Esophagus muscularis mucosa (tissue), 4 donors: ENCODE results near the gene TGFBR2. TPM values are rescaled to one million over a fixed set of nuclear protein-coding genes. Genes with fewer than 3 reads are reported as not detected.
A peak's percentile ranks its signal among the peaks of the same experiment; 100 is the strongest.

Experiments used
- DNase-seq: peaks from one replicate; pipeline ENCODE4 v3.0.0-alpha.2; 2017; ENCODE audit errors: extremely low spot score
- H3K27ac ChIP-seq, 4 donors: fragments of 200-600 bp; sonication (generic); replicated peaks in 1 of 4; 1 replicate in 3 of 4; 2 replicates in 1 of 4; pipeline ENCODE4 v1.5.1; 2016 to 2019; ENCODE audit warnings: mild to moderate bottlenecking in 1 of 4
- H3K27me3 ChIP-seq, 4 donors: fragments of 200-600 bp; sonication (generic); one replicate each; pipeline versions ENCODE4 v1.5.1 to v1.6.0; 2016 to 2019
- H3K36me3 ChIP-seq, 4 donors: fragments of 200-600 bp; sonication (generic); one replicate each; pipeline ENCODE4 v1.5.1; 2016 to 2019
- H3K4me1 ChIP-seq, 4 donors: fragments of 200-600 bp; sonication (generic); one replicate each; pipeline ENCODE4 v1.5.1; 2016 to 2019
- H3K4me3 ChIP-seq, 4 donors: fragments of 200-600 bp; sonication (generic); 1 replicate in 2 of 4; 2 replicates in 2 of 4; pipeline ENCODE4 v1.5.1; 2016 to 2019; ENCODE audit warnings: mild to moderate bottlenecking in 4 of 4, moderate library complexity in 1 of 4
- H3K9me3 ChIP-seq, 4 donors: fragments of 200-600 bp; sonication (generic); 1 replicate in 3 of 4; 2 replicates in 1 of 4; pipeline ENCODE4 v1.5.1; 2016 to 2019
- EP300 ChIP-seq: sonication (generic); formaldehyde crosslinking; IDR thresholded peaks from one replicate; pipeline ENCODE4 v1.6.1; 2017; ENCODE audit warnings: antibody characterized with exemption
- POLR2A ChIP-seq: fragments of 450-650 bp; IDR thresholded peaks from one replicate; pipeline ENCODE4 v1.6.1; 2017; ENCODE audit warnings: antibody characterized with exemption, moderate library complexity, mild to moderate bottlenecking, low read depth
- POLR2AphosphoS5 ChIP-seq, 2 donors: sonication (generic); formaldehyde crosslinking; IDR thresholded peaks; one replicate each; pipeline ENCODE4 v1.6.1; 2017; ENCODE audit warnings: antibody characterized with exemption in 2 of 2
- WGBS: methylation state at CpG from one replicate; pipeline ENCODE4 v1.1.5; 2018; 5-methylcytosine and 5-hydroxymethylcytosine counted together
- intact Hi-C: fragments of 100-400 bp; cut with DNase I; formaldehyde crosslinking; loops from one replicate; pipeline ENCODE4 v1.15.1; 2023
- total RNA-seq, 4 donors: library from RNA; depleted of rRNA; stranded (reverse); fragments of >200 nt; gene quantifications; one replicate each; pipeline versions ENCODE4 v1.1.0 to v1.2.1, GENCODE V29; 2016
- TF ChIP-seq, protein P1 (sequence below), 3 experiments: fragments of 200-600 bp in 2 of 3; fragments of 450-650 bp in 1 of 3; sonication (generic) in 2 of 3; IDR thresholded peaks; one replicate each; pipeline ENCODE4 v1.5.1; 2017 to 2019; ENCODE audit warnings: antibody characterized with exemption in 3 of 3, mild to moderate bottlenecking in 2 of 3, moderate library complexity in 1 of 3

TGFBR2 gene
- total RNA-seq, 4 donors from 2014 or later, result 202 to 292 (median 261) TPM

DNA sequence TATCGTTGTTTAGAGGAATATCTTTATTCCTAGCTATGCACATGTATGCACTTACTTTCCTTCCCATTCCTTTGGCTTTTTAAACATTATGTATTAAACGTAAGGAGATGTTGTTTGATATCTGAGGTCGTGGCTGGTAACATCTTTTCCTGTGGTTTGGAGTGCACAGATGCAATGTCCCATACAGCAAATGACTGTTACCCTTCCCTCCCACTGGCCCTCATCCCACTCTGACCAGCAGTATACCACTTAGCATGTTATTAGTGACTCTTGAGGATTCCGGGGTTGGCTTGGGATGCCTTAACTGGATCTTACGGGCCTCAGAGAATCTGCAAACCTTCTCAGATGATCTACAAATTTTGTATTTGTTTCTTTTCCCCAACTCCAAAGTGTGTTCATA lies 34.5 kb downstream of the TGFBR2 start:
- Histone ChIP-seq H3K27ac (peak overlapping the region in 2 of 4 donors; percentile 75 to 76), H3K9me3 (no peaks in the 10 kb centered on the region), H3K4me3 (no peak overlapping the region), H3K36me3 (peaks cover 0 to 12% (median 8%) of the 10 kb centered on the region in 4 donors), H3K27me3 (no peaks in the 10 kb centered on the region), H3K4me1 (peaks cover 79 to 99% (median 94%) of the 10 kb centered on the region in 4 donors)
- no peak for DNase-seq
- TF ChIP-seq EP300, result no peak
- TF ChIP-seq, protein P1, sequence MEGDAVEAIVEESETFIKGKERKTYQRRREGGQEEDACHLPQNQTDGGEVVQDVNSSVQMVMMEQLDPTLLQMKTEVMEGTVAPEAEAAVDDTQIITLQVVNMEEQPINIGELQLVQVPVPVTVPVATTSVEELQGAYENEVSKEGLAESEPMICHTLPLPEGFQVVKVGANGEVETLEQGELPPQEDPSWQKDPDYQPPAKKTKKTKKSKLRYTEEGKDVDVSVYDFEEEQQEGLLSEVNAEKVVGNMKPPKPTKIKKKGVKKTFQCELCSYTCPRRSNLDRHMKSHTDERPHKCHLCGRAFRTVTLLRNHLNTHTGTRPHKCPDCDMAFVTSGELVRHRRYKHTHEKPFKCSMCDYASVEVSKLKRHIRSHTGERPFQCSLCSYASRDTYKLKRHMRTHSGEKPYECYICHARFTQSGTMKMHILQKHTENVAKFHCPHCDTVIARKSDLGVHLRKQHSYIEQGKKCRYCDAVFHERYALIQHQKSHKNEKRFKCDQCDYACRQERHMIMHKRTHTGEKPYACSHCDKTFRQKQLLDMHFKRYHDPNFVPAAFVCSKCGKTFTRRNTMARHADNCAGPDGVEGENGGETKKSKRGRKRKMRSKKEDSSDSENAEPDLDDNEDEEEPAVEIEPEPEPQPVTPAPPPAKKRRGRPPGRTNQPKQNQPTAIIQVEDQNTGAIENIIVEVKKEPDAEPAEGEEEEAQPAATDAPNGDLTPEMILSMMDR (IDR thresholded peaks at IDR 0.05), result no peak
- 84% methylated on average over 5 of the region's 5 CpGs for WGBS
- intact Hi-C loops, result no loop called here

DNA sequence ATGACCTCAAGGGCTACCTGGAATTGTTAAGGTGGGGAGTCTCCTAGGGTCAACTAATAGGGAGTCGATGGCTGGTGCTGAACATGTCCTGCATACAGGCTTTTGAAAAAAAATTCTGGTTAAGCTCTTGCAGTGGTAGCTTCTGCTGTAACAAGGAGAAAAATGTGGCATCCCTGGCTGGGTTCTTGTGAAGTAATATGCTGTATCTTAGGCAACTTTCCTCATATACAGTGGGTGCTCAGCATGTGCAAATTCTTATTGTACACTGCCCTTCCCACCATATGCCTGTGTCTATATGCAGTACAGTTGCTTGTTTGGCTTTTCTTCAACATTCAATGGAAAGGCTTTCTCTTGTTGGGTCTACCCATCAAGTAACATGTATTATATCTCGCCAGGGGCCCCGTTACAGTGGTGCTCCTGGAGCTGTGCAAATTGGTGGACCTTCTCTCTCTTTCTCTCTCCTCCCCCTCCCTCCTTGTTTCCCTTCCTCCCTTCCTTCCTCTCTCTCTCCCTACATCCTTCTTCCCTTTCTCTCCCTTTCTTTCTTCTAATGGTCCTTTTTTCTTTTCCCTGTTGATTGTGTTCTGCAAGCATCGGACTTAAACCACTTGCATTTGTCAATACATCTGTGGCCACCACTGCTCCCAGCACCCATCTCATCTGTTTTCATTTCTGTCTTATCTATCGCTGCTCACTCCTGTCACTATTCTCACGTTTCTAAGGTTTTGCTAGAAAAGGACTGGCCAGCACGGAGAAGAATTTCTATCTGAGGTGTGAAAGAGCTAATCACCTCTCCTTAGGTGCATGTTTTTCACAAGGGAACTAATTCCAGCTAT lies 35.2 kb downstream of the TGFBR2 start:
- DNase-seq, result no peak
- TF ChIP-seq EP300 (no peak), POLR2AphosphoS5 (IDR thresholded peaks at IDR 0.05) (no peak), POLR2A (no peak)
- TF ChIP-seq, protein P1 (IDR thresholded peaks at IDR 0.05), result no peak
- Histone ChIP-seq H3K27me3 (no peaks in the 10 kb centered on the region), H3K4me3 (no peak overlapping the region), H3K36me3 (peaks cover 6 to 20% (median 15%) of the 10 kb centered on the region in 4 donors), H3K9me3 (no peaks in the 10 kb centered on the region), H3K4me1 (peaks cover 75 to 100% (median 93%) of the 10 kb centered on the region in 4 donors), H3K27ac (peak overlapping the region; percentile 30 to 77 (median 76))
- intact Hi-C loops, result no loop called here
- 80% methylated on average over 7 of the region's 7 CpGs for WGBS

DNA sequence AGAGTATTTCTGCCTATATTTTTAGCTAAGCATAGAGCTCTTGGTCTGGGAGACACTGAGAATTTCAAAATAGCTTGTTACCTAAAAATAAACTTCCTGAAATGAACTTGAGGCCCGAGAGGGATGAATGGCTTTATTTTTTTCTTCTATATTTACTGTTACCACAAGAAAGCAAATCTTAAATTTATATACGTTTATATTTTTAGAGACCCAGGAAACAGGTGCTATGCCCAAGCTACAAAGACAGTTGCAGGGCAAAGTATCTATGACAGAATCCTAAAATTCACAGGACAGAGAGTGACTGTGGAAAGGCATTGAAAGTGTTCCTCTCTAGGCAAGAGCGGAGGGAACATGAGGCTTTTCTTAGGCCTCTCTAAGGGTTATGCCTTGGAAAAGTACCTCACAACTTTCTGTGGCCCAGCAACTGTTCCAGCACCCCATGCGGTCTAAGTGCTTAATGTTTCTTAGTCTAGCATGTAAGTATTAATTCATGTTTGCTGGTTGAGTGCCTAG lies 36.5 kb downstream of the TGFBR2 start:
- WGBS, result 22% methylated on average over 4 of the region's 4 CpGs
- no peak for TF ChIP-seq POLR2A
- TF ChIP-seq, protein P1 (IDR thresholded peaks at IDR 0.05), result no peak
- no peak for TF ChIP-seq EP300
- no peak for TF ChIP-seq POLR2AphosphoS5 (IDR thresholded peaks at IDR 0.05)
- peaks cover 74 to 100% (median 93%) of the 10 kb centered on the region in 4 donors for H3K4me1 ChIP-seq
- intact Hi-C loops, result no loop called here
- peaks cover 15 to 33% (median 26%) of the 10 kb centered on the region in 4 donors for H3K36me3 ChIP-seq
- no peak for DNase-seq
- H3K9me3 ChIP-seq, result no peaks in the 10 kb centered on the region
- no peak overlapping the region for H3K4me3 ChIP-seq
- H3K27me3 ChIP-seq, result no peaks in the 10 kb centered on the region
- peak overlapping the region; percentile 74 to 77 (median 76) for H3K27ac ChIP-seq

DNA sequence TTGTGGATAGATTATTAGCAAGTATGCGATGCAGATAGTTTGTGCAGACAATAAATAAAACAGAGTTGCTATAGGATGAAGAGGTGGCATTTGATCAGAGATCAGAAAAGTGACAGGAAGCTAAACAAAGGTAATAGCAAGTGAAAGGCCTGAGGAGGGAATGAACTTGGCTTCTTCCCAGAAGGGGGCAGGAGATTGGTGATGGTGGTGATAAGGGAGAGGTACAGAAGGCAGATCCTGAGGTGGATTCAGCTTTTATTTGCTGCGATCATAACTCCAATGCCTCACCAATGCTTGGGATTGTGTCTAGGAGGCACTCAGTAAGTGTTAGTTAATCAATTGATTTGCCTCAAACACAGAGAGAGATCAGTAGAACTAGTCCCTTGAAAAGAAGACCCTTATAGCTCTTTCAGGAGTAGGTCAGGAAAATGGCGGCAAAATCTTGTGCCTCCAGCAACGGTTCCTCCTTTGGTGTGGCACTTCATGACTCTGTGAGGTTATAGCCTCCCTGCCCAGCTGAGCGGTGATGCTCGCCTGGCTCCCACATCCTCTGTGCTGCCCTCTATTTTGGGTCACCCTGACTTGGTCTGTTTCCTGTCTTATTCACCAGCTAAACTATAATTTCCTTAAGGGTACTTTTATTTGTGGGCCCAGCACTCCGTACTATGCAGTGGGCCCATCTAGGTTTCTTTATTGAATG lies 37.5 kb downstream of the TGFBR2 start:
- H3K27me3 ChIP-seq, result no peaks in the 10 kb centered on the region
- intact Hi-C loops, result no loop called here
- DNase-seq, result no peak
- no peaks in the 10 kb centered on the region for H3K9me3 ChIP-seq
- TF ChIP-seq, protein P1 (IDR thresholded peaks at IDR 0.05), result no peak
- TF ChIP-seq POLR2A (no peak), POLR2AphosphoS5 (IDR thresholded peaks at IDR 0.05) (no peak), EP300 (no peak)
- peaks cover 24 to 43% (median 33%) of the 10 kb centered on the region in 4 donors for H3K36me3 ChIP-seq
- WGBS, result 85% methylated on average over 7 of the region's 7 CpGs
- H3K4me3 ChIP-seq, result no peak overlapping the region
- H3K4me1 ChIP-seq, result peaks cover 74 to 100% (median 94%) of the 10 kb centered on the region in 4 donors
- peak overlapping the region; percentile 74 to 77 (median 76) for H3K27ac ChIP-seq
